ENCODE data around the gene ASAP3. TPM values are rescaled to one million over a fixed set of nuclear protein-coding genes. Genes with fewer than 3 reads are reported as not detected.
A peak's percentile ranks its signal among the peaks of the same experiment; 100 is the strongest.

Gene ASAP3
- total RNA-seq, 4 donors from 2014 or later: 17.6 to 39.0 (median 30.5) TPM

DNA sequence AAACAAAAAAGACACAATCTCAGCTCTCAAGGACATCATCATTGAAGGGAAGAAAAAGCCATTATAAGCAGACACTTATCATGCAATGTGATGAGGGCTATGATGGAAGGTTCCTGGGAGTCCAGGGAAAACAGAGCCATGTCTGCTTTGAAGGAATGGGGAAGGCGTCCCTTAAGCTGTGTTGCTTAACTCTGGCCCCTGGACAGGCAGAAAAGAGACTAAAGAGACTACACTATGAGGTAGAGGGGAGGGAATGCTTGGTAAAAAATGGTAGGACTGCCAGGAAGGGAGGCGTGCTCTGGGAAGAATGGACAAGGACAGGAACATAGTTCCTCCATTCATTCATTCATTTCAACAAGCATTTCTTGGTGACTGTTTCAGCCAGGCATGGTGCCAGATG lies 21.2 kb downstream of the ASAP3 start:
- H3K36me3 ChIP-seq: no peaks in the 10 kb centered on the region
- DNase-seq: no peak
- 70 to 86% methylated on average over 2 of the region's 2 CpGs for WGBS, 2 donors
- no peaks in the 10 kb centered on the region for H3K4me1 ChIP-seq
- no peak overlapping the region for H3K4me3 ChIP-seq
- TF ChIP-seq POLR2A (IDR thresholded peaks at IDR 0.05): no peak
- TF ChIP-seq, protein P1, sequence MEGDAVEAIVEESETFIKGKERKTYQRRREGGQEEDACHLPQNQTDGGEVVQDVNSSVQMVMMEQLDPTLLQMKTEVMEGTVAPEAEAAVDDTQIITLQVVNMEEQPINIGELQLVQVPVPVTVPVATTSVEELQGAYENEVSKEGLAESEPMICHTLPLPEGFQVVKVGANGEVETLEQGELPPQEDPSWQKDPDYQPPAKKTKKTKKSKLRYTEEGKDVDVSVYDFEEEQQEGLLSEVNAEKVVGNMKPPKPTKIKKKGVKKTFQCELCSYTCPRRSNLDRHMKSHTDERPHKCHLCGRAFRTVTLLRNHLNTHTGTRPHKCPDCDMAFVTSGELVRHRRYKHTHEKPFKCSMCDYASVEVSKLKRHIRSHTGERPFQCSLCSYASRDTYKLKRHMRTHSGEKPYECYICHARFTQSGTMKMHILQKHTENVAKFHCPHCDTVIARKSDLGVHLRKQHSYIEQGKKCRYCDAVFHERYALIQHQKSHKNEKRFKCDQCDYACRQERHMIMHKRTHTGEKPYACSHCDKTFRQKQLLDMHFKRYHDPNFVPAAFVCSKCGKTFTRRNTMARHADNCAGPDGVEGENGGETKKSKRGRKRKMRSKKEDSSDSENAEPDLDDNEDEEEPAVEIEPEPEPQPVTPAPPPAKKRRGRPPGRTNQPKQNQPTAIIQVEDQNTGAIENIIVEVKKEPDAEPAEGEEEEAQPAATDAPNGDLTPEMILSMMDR (IDR thresholded peaks at IDR 0.05): no peak
- H3K27ac ChIP-seq: no peak overlapping the region
- H3K9me3 ChIP-seq: no peaks in the 10 kb centered on the region
- intact Hi-C loops (cut with DNase I): no loop called here
- no peaks in the 10 kb centered on the region for H3K27me3 ChIP-seq

DNA sequence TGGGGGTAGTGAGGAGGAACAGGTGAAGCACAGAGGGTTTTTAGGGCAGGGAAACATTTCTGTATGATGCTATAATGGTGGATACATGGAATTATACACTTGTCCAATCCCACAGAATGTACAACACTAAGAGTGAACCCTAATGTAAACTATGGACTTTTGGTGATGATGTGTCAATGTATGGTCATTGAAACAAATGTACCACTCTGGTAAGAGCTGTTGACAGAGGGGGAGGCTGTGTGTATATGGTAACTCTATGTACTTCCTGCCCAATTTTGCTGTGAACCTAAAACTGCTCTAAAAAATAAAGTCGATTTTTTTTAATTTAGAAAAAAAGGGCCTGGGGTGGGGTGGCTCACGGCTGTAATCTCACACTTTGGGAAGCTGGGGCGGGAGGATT lies 22.9 kb downstream of the ASAP3 start:
- 67 to 77% methylated on average over 2 to 3 of the region's 3 CpGs for WGBS, 2 donors
- peaks cover 0 to under 1% (median 0%) of the 10 kb centered on the region in 3 donors for H3K36me3 ChIP-seq
- TF ChIP-seq POLR2A (IDR thresholded peaks at IDR 0.05): no peak
- TF ChIP-seq, protein P1 (IDR thresholded peaks at IDR 0.05): no peak

DNA sequence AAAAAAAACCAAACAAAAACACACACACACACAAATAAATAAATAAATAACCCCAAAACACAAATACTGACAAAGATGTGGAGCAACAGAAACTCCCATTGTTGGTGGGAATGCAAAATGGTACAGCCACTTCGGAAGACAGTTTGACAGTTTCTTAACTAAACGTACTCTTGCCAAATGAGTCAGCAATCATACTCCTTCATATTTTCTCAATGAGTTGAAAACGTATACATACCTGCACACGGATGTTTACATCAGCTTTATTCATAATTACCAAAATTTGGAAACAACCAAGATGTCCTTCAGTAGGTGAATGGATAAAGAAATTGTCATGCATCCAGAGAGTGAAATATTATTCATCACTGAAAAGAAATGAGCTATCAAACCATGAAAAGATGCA lies 23.5 kb downstream of the ASAP3 start:
- Histone ChIP-seq H3K36me3 (peaks cover 0 to 6% (median 0%) of the 10 kb centered on the region in 3 donors), H3K4me3 (no peak overlapping the region), H3K4me1 (peaks cover 0 to 11% (median 0%) of the 10 kb centered on the region in 3 donors), H3K27ac (no peak overlapping the region), H3K9me3 (no peaks in the 10 kb centered on the region), H3K27me3 (no peaks in the 10 kb centered on the region)
- no peak for DNase-seq
- TF ChIP-seq POLR2A (IDR thresholded peaks at IDR 0.05): no peak
- TF ChIP-seq, protein P1 (IDR thresholded peaks at IDR 0.05): no peak
- 35 to 43% methylated on average over 4 of the region's 4 CpGs for WGBS, 2 donors
- intact Hi-C loops (cut with DNase I): no loop called here

More for the DNA sequence above, 22.9 kb downstream of the ASAP3 start:
- no peak overlapping the region for H3K27ac ChIP-seq
- peaks cover 0 to 8% (median 0%) of the 10 kb centered on the region in 3 donors for H3K4me1 ChIP-seq
- no peak for DNase-seq
- intact Hi-C loops (cut with DNase I): no loop called here
- H3K27me3 ChIP-seq: no peaks in the 10 kb centered on the region
- H3K4me3 ChIP-seq: no peak overlapping the region
- H3K9me3 ChIP-seq: no peaks in the 10 kb centered on the region

DNA sequence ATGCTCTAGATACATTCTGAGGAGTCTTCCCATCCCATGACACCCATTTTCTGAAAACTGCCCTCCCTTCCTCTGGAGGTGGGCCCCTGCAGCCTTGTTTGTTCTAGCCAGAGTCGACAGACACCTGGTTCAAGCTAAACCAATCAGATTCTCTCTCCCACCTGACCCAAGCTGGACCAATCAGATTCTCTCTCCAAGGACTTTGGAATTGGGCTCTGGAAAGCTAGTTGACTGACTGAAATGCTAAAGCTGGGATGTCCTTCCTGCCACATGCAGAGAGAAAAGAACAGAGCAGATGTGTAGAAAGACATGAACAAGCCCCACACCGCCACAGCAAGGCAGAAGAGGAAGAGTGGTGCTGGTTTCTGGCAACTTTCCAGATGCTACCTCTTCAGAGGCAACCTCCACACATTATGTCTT lies 24.6 kb downstream of the ASAP3 start:
- 56 to 60% methylated on average over 2 of the region's 2 CpGs for WGBS, 2 donors
- Histone ChIP-seq H3K36me3 (peaks cover 0 to 18% (median 0%) of the 10 kb centered on the region in 3 donors), H3K4me3 (no peak overlapping the region), H3K27me3 (no peaks in the 10 kb centered on the region), H3K27ac (no peak overlapping the region), H3K9me3 (no peaks in the 10 kb centered on the region), H3K4me1 (peaks cover 0 to 11% (median 0%) of the 10 kb centered on the region in 3 donors)
- intact Hi-C loops (cut with DNase I): no loop called here
- no peak for DNase-seq
- TF ChIP-seq POLR2A (IDR thresholded peaks at IDR 0.05): no peak
- TF ChIP-seq, protein P1 (IDR thresholded peaks at IDR 0.05): no peak

DNA sequence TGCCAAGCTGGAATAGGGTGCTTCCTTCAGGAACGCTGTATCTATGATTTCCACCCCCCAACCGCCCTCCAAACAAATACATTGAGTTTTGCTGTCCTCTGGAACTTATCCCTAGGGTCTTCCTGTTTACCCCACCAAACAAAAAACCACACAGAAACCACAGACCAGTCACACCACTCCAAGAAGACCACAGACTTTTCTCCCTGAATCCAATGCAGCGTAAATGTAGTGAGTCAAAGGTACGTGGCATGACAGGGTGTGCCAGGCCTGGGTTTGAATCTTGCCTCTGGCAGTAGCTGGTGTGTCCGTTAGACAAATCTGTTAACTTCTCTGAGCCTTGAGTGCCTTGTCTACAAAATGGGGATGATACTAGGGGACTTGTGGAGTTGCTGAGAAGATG lies 27.8 kb downstream of the ASAP3 start:
- no peak for TF ChIP-seq POLR2A (IDR thresholded peaks at IDR 0.05)
- TF ChIP-seq, protein P1 (IDR thresholded peaks at IDR 0.05): no peak
- peaks cover 15 to 37% (median 15%) of the 10 kb centered on the region in 3 donors for H3K4me1 ChIP-seq
- peak overlapping the region in 2 of 4 donors; percentile 29 to 45 for H3K27ac ChIP-seq
- WGBS, 2 donors: 52 to 56% methylated on average over 3 to 4 of the region's 5 CpGs
- H3K36me3 ChIP-seq: peaks cover 0 to 19% (median 0%) of the 10 kb centered on the region in 3 donors
- H3K9me3 ChIP-seq: no peaks in the 10 kb centered on the region
- no peaks in the 10 kb centered on the region for H3K27me3 ChIP-seq
- intact Hi-C loops (cut with DNase I): no loop called here
- no peak overlapping the region for H3K4me3 ChIP-seq
- DNase-seq: no peak
